ENCODE data around the gene TANGO6.

The TANGO6 gene

GRCh38 chr16:68993885-68994284 lies 150.6 kb downstream of the TANGO6 start:
- H3K4me3 ChIP-seq (ENCODE audit: insufficient read depth in 1 of 2, low read depth in 1 of 2, low read length in 2 of 2): no peak overlapping the region
- H3K27ac ChIP-seq (ENCODE audit: low read length, poor library complexity, severe bottlenecking): peak overlapping the region; percentile 99
- H3K18ac ChIP-seq (ENCODE audit: low read depth in 1 of 2, low read length in 2 of 2): no peak overlapping the region
- peak overlapping the region; percentile 4 for H3K9ac ChIP-seq (ENCODE audit: low read length)
- no peaks in the 10 kb centered on the region for H3K36me3 ChIP-seq (ENCODE audit: control insufficient read depth in 1 of 2, insufficient read depth in 2 of 2, low read depth in 1 of 2, low read length in 2 of 2)
- peak overlapping the region; percentile 16 for H3K4me2 ChIP-seq (ENCODE audit: low read length, poor library complexity, severe bottlenecking)
- no peaks in the 10 kb centered on the region for H3K27me3 ChIP-seq (ENCODE audit: control insufficient read depth in 1 of 2, insufficient read depth in 1 of 2, low read length in 2 of 2)
- DNase-seq: peak; percentile 56
- no peak overlapping the region for H2AK5ac ChIP-seq (ENCODE audit: low read length, severe bottlenecking)
- peaks cover 7% of the 10 kb centered on the region for H3K4me1 ChIP-seq (ENCODE audit: control insufficient read depth, insufficient read depth, low read depth, low read length)
- H3K79me1 ChIP-seq (replicated peaks; ENCODE audit: low read length, poor library complexity, severe bottlenecking): peaks cover 2% of the 10 kb centered on the region
- H3K14ac ChIP-seq (ENCODE audit: low read length in 2 of 2): no peak overlapping the region
- H2BK15ac ChIP-seq (ENCODE audit: low read depth, poor library complexity, severe bottlenecking): no peak overlapping the region
- no peak overlapping the region for H2AFZ ChIP-seq (ENCODE audit: low read depth, low read length)
- H3K23ac ChIP-seq (ENCODE audit: low read length in 2 of 2): no peak overlapping the region
- no peak overlapping the region for H3K4ac ChIP-seq (ENCODE audit: low read depth in 1 of 2, low read length in 2 of 2)
- H2BK120ac ChIP-seq (ENCODE audit: low read depth, low read length): no peak overlapping the region
- H4K91ac ChIP-seq (ENCODE audit: low read length): no peak overlapping the region
- H4K8ac ChIP-seq (ENCODE audit: low read length): no peak overlapping the region
- H3K9me3 ChIP-seq (ENCODE audit: control insufficient read depth, low read length): no peaks in the 10 kb centered on the region
- H2BK5ac ChIP-seq (ENCODE audit: low read depth, low read length, poor library complexity, severe bottlenecking): peak overlapping the region; percentile 90
- H2BK12ac ChIP-seq (ENCODE audit: low read length in 2 of 2): no peak overlapping the region
- 29% methylated on average over 1 of the region's 1 CpG for WGBS

DNA sequence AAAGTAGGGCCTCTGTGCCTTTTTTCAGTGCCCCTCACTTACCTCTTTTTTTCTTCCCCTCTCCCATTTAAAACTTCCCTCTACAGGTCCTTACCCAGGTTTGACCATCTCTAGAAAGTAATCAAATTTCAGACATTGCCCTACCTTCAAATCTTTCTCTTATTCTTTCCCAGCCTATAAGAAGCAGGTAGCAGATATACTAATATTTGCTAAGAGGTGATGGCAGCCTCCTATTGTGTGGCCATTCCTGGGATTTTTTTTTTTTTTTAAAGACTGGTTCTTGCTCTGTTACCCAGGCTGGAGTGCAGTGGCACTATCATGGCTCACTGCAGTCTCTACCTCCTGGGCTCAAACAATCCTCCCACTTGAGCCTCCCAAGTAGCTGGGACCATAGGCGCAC lies 151.0 kb downstream of the TANGO6 start:
- no peak overlapping the region for H2BK120ac ChIP-seq (ENCODE audit: low read depth, low read length)
- 100% methylated on average over 1 of the region's 1 CpG for WGBS
- no peak overlapping the region for H2AFZ ChIP-seq (ENCODE audit: low read depth, low read length)
- peak overlapping the region; percentile 99 for H3K27ac ChIP-seq (ENCODE audit: low read length, poor library complexity, severe bottlenecking)
- peak overlapping the region; percentile 90 for H2BK5ac ChIP-seq (ENCODE audit: low read depth, low read length, poor library complexity, severe bottlenecking)
- H3K4me1 ChIP-seq (ENCODE audit: control insufficient read depth, insufficient read depth, low read depth, low read length): peaks cover 7% of the 10 kb centered on the region
- no peaks in the 10 kb centered on the region for H3K36me3 ChIP-seq (ENCODE audit: control insufficient read depth in 1 of 2, insufficient read depth in 2 of 2, low read depth in 1 of 2, low read length in 2 of 2)
- no peaks in the 10 kb centered on the region for H3K27me3 ChIP-seq (ENCODE audit: control insufficient read depth in 1 of 2, insufficient read depth in 1 of 2, low read length in 2 of 2)
- H3K4me3 ChIP-seq (ENCODE audit: insufficient read depth in 1 of 2, low read depth in 1 of 2, low read length in 2 of 2): no peak overlapping the region
- DNase-seq: no peak
- H3K14ac ChIP-seq (ENCODE audit: low read length in 2 of 2): no peak overlapping the region
- H2AK5ac ChIP-seq (ENCODE audit: low read length, severe bottlenecking): peak overlapping the region; percentile 63
- no peak overlapping the region for H4K91ac ChIP-seq (ENCODE audit: low read length)
- H4K8ac ChIP-seq (ENCODE audit: low read length): no peak overlapping the region
- H3K18ac ChIP-seq (ENCODE audit: low read depth in 1 of 2, low read length in 2 of 2): no peak overlapping the region
- no peak overlapping the region for H2BK12ac ChIP-seq (ENCODE audit: low read length in 2 of 2)
- peaks cover 2% of the 10 kb centered on the region for H3K79me1 ChIP-seq (replicated peaks; ENCODE audit: low read length, poor library complexity, severe bottlenecking)
- H3K4me2 ChIP-seq (ENCODE audit: low read length, poor library complexity, severe bottlenecking): peak overlapping the region; percentile 16
- no peaks in the 10 kb centered on the region for H3K9me3 ChIP-seq (ENCODE audit: control insufficient read depth, low read length)
- H3K4ac ChIP-seq (ENCODE audit: low read depth in 1 of 2, low read length in 2 of 2): no peak overlapping the region
- no peak overlapping the region for H3K9ac ChIP-seq (ENCODE audit: low read length)
- H2BK15ac ChIP-seq (ENCODE audit: low read depth, poor library complexity, severe bottlenecking): no peak overlapping the region
- H3K23ac ChIP-seq (ENCODE audit: low read length in 2 of 2): no peak overlapping the region

DNA sequence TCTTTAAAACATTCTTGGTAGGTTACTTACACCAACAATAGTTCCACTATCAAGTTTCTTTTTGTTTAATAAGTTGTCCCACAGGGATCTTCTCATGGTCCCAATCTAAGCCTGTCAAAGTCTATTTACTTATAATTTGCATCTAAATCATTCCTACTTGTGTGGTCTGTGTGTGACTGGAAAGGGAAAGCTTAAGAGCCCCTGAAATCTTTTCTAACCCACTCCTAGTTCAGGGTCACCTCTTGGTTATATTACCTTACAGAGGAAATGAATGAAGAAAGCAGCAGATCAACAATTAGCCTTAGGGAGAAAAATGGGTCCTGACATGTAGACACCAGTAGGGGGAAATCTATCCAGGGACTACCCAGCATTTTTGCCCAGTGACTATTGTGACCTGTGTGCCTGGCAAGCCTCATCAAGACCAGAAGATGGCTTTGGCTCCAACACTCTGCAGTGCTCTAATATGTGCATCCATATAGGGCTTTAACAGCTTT lies 151.7 kb downstream of the TANGO6 start:
- H3K18ac ChIP-seq (ENCODE audit: low read depth in 1 of 2, low read length in 2 of 2): no peak overlapping the region
- H4K91ac ChIP-seq (ENCODE audit: low read length): no peak overlapping the region
- peak overlapping the region; percentile 99 for H3K27ac ChIP-seq (ENCODE audit: low read length, poor library complexity, severe bottlenecking)
- H3K4me3 ChIP-seq (ENCODE audit: insufficient read depth in 1 of 2, low read depth in 1 of 2, low read length in 2 of 2): no peak overlapping the region
- no peak overlapping the region for H2BK15ac ChIP-seq (ENCODE audit: low read depth, poor library complexity, severe bottlenecking)
- H2BK5ac ChIP-seq (ENCODE audit: low read depth, low read length, poor library complexity, severe bottlenecking): no peak overlapping the region
- no peaks in the 10 kb centered on the region for H3K9me3 ChIP-seq (ENCODE audit: control insufficient read depth, low read length)
- H3K9ac ChIP-seq (ENCODE audit: low read length): no peak overlapping the region
- no peak overlapping the region for H3K4me2 ChIP-seq (ENCODE audit: low read length, poor library complexity, severe bottlenecking)
- no peak overlapping the region for H2AFZ ChIP-seq (ENCODE audit: low read depth, low read length)
- no peak overlapping the region for H2BK120ac ChIP-seq (ENCODE audit: low read depth, low read length)
- no peak overlapping the region for H2AK5ac ChIP-seq (ENCODE audit: low read length, severe bottlenecking)
- no peaks in the 10 kb centered on the region for H3K27me3 ChIP-seq (ENCODE audit: control insufficient read depth in 1 of 2, insufficient read depth in 1 of 2, low read length in 2 of 2)
- H2BK12ac ChIP-seq (ENCODE audit: low read length in 2 of 2): no peak overlapping the region
- peak; percentile 61 for DNase-seq
- peaks cover 7% of the 10 kb centered on the region for H3K4me1 ChIP-seq (ENCODE audit: control insufficient read depth, insufficient read depth, low read depth, low read length)
- no peak overlapping the region for H3K23ac ChIP-seq (ENCODE audit: low read length in 2 of 2)
- no peaks in the 10 kb centered on the region for H3K36me3 ChIP-seq (ENCODE audit: control insufficient read depth in 1 of 2, insufficient read depth in 2 of 2, low read depth in 1 of 2, low read length in 2 of 2)
- no peak overlapping the region for H3K14ac ChIP-seq (ENCODE audit: low read length in 2 of 2)
- no peak overlapping the region for H3K4ac ChIP-seq (ENCODE audit: low read depth in 1 of 2, low read length in 2 of 2)
- H3K79me1 ChIP-seq (replicated peaks; ENCODE audit: low read length, poor library complexity, severe bottlenecking): peaks cover 2% of the 10 kb centered on the region
- no peak overlapping the region for H4K8ac ChIP-seq (ENCODE audit: low read length)

GRCh38 chr16:68997564-68997963 lies 154.2 kb downstream of the TANGO6 start:
- H3K27me3 ChIP-seq (ENCODE audit: control insufficient read depth in 1 of 2, insufficient read depth in 1 of 2, low read length in 2 of 2): no peaks in the 10 kb centered on the region
- H2AFZ ChIP-seq (ENCODE audit: low read depth, low read length): no peak overlapping the region
- no peak overlapping the region for H4K91ac ChIP-seq (ENCODE audit: low read length)
- no peaks in the 10 kb centered on the region for H3K36me3 ChIP-seq (ENCODE audit: control insufficient read depth in 1 of 2, insufficient read depth in 2 of 2, low read depth in 1 of 2, low read length in 2 of 2)
- H2BK5ac ChIP-seq (ENCODE audit: low read depth, low read length, poor library complexity, severe bottlenecking): no peak overlapping the region
- no peak overlapping the region for H3K14ac ChIP-seq (ENCODE audit: low read length in 2 of 2)
- no peak overlapping the region for H2BK12ac ChIP-seq (ENCODE audit: low read length in 2 of 2)
- H3K4me2 ChIP-seq (ENCODE audit: low read length, poor library complexity, severe bottlenecking): no peak overlapping the region
- H2BK15ac ChIP-seq (ENCODE audit: low read depth, poor library complexity, severe bottlenecking): no peak overlapping the region
- H3K4me3 ChIP-seq (ENCODE audit: insufficient read depth in 1 of 2, low read depth in 1 of 2, low read length in 2 of 2): no peak overlapping the region
- no peak overlapping the region for H3K27ac ChIP-seq (ENCODE audit: low read length, poor library complexity, severe bottlenecking)
- H3K9me3 ChIP-seq (ENCODE audit: control insufficient read depth, low read length): peaks cover 3% of the 10 kb centered on the region
- H3K23ac ChIP-seq (ENCODE audit: low read length in 2 of 2): no peak overlapping the region
- no peak overlapping the region for H4K8ac ChIP-seq (ENCODE audit: low read length)
- H3K18ac ChIP-seq (ENCODE audit: low read depth in 1 of 2, low read length in 2 of 2): no peak overlapping the region
- no peak overlapping the region for H3K9ac ChIP-seq (ENCODE audit: low read length)
- no peak overlapping the region for H2AK5ac ChIP-seq (ENCODE audit: low read length, severe bottlenecking)
- 65% methylated on average over 1 of the region's 1 CpG for WGBS
- no peaks in the 10 kb centered on the region for H3K79me1 ChIP-seq (replicated peaks; ENCODE audit: low read length, poor library complexity, severe bottlenecking)
- no peak overlapping the region for H3K4ac ChIP-seq (ENCODE audit: low read depth in 1 of 2, low read length in 2 of 2)
- DNase-seq: no peak
- no peak overlapping the region for H2BK120ac ChIP-seq (ENCODE audit: low read depth, low read length)
- H3K4me1 ChIP-seq (ENCODE audit: control insufficient read depth, insufficient read depth, low read depth, low read length): peaks cover 7% of the 10 kb centered on the region

Measured in mesenchymal stem cell (in vitro differentiated cells and primary cell).